Activated effector memory CD4-positive, alpha-beta T cell treated with Interleukin-2 at 50 U/mL for 16 hours (primary cell): ENCODE data around the gene RNF6.
A peak's percentile ranks its signal among the peaks of the same experiment; 100 is the strongest.

Experiments
- DNase-seq: peaks from one replicate; pipeline ENCODE4 v3.0.0-alpha.2; 2020

Gene RNF6

DNA sequence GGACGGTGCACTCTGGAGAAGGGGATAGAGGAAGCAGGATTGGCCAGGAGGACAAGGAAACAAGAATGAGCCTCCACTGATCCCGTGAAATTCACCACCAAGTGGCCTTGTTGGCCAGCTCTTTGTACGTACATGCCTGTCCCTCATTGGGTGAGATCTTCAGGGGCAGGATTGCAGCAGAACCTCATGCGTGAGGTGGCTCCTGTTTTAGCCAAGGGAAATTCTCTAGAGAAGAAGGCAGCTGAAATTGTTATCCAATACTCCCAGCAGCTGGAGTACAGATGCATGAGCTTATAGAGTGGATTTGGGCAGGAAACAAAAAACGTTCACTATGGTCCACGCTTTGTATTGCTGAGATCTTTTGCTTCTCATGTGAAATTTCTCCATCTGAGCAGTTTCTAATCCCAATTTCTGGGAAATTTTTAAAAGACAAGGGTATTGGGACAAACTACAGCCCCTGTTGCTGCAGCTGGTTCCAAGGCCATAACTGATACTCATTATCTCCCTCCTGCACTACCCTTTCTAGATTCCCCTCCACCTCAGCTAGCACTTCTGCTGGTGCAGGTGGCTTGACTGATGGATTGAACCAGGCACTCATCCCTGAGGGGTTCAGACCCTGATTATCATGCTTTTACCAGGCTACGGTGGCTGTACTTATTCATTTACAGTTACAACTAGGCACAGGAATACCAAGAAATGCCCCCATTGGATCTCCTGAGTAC is 3.9 kb upstream of the RNF6 start:
- no peak for DNase-seq

DNA sequence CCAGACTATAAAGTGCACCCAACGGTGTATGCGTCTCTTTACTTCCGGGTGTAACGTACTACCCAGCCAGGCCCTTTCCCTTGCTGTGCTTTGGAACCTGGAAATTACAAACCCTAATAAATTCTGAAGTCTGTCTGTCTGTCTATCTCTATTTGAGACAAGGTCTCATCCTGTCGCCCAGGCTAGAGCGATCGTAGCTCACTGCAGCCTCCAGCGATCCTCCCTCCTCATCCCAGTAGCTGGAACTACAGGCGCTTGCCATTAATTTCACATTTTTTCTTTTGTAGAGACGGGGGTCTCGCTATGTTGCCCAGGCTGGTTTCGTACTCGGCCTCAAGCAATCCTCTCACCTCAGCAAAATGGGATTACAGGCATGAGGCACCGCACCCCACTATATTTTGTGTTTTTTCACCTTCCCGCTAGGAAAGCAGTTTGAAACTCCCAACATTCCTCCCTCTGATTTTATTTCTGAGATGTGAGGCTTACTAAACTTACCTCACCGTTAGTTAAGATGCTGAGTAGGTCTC is 469 bp upstream of the RNF6 start:
- no peak for DNase-seq

DNA sequence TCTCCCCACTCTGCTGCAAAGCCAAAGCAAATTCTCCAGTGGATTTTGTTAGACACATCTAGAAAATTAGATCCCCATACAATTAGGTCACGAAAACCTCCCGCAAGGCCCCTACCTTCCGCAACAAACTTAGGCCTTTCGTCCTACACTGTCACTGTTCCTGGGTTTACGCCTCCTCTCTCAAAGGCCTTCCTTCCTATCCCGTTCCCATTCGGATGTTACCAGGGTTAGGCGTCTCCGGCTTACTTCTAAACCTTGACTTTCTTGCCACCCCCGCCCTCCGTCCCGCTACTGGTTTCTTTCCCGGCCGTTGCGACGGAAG is 754 bp downstream of the RNF6 start:
- no peak for DNase-seq

DNA sequence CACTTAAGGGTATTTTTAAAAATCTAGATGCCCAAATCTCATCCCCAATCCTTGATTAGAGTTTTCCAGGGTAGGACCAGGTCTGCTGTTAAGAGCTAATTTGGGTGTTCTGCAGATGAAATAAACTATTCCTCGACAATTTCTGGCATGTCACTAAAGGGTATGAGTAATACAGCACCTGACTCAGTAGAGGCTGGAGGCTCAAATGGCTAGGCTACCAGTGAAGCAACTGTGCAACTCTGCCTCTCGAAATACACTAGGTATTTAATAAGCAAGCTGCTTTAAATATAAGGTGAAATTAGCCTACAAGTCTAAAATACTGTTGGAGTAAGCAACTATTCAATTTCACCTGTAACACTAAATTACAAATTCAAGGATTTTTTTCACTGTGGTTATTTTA is 1.5 kb downstream of the RNF6 start:
- no peak for DNase-seq

DNA sequence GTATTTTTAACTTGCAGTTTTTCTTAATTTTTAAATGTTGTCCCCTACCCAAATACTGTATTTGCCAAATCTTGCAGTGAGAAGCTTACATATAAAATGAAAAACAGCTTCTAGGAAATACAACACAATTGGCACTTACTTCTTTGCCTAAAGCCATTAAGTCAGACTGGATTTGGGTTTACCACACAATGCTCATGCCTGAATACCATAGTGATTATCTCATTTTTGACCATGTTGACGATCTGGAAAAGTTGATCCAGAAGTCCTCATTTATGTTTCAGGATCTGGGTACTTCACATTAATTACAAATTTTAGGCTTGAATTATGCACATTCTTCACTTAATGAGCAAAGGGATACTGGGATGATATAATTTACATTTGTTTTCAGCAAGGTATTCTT is 2.4 kb downstream of the RNF6 start:
- no peak for DNase-seq

DNA sequence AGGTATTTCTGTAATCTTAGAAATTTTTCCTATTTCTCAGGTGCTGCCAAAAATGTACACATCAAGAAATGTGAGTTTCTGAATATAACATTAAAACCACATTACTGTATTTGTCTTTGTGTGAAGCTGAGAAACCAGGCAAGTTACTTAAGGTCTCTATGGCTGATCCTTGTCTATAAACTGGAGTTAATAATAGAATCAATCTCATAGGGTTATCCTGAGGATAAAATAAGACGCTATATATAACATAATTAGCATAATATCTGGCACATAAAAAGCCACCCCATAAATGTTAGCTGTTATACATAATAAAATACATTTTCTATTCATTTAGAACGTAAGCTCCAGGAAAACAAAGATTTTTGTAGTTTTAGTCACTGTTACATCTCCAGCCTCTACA is 6.1 kb downstream of the RNF6 start:
- no peak for DNase-seq

DNA sequence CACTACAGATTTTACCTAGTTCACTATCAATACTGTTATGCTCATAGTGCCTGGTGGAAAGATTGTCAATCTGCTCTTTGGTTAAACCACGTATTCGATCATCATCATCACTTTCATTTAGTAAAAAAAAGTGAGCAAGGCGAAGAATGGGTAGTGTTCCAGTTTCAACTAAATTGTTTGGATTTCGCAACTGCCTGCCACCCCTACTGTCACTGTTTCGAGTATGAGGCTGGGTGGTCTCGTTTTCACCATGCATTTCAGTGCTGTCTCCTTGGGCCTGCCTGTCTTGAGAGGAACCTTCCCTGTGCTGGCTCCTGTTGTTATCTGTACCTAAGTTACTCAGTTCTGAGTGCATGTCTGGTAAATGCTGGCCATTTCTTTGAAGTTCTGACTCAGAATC is 8.1 kb downstream of the RNF6 start:
- DNase-seq = no peak

DNA sequence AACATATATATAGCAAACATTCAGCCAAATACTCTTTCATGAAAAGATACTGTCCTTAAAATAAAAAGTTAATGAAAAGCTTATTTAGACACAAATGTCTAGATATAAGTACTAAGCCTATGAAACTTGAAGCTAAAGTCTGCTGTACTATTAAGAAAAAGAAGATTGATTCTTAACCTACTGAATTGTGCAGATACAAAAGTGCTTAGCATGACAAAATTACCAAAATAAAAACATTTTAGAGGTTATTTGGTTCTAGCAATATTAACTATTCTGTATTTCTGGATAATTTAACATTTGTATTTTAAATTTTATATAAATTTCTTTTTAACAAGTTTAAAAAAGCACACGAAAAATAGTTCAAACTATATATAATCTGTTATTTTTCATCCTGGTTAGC is 8.8 kb downstream of the RNF6 start:
- DNase-seq = no peak

DNA sequence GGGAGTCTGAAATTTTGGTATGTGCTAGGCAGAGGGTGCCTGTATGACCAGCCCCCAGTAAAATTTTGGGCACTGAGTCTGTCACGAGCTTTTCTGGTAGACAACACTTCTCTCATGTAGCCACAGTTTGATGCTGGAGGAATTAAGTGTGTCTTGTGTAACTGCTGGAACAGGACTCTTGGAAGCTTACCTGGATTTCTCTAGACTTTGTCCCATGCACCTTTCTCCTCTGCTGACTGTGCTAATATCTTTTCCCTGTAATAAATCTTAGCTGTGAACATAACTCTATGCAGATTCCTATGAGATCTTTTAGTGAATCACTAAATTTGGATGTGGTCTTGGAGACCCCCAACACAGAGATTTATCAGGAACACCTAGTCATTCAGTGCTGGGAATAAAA is 13.8 kb downstream of the RNF6 start:
- no peak for DNase-seq

DNA sequence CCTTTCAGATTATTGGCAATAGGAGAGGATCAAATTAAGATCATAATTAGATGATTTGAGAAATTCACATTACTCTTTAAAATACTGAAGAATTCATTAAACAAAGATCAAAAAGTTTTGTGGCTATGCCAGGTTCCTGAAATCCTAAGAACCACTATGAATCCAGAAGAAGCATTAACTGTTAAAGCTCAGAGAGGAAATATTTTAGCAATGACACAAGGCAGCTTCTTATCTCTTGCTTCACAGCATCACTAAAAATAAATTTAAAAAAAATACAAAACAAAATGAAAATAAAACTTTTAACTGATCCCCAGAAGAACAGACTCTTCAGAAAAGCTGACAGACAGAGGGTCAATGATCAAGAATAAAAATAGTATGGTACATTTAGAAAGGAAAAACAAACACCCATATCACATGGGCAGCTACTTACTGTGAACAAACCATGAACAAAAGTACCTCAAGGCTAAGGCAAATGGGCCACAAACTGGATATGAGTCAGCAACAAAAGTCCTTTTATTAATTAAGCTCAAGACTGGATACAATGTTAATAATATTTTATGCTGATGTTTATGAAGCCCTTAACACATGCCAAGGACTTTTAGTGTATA is 19.6 kb downstream of the RNF6 start:
- DNase-seq = no peak

DNA sequence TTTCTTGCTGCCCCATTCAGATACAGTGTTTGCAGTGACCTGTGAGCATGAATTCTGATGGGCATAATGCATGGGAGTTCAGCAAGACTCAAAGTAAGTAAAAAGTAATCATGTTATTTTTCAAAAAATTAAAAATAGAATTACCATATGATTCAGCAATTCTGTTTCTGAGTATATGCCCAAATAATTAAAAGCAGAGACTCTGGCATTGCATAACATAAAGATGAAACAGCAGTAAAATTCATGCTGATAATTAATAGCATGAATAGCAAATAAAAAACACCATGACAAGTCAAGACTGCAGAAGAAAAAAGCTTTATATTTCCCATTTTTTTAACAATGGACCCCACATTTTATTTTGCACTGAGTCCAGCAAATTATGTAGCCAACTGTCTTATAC is 21.3 kb downstream of the RNF6 start:
- DNase-seq = no peak

DNA sequence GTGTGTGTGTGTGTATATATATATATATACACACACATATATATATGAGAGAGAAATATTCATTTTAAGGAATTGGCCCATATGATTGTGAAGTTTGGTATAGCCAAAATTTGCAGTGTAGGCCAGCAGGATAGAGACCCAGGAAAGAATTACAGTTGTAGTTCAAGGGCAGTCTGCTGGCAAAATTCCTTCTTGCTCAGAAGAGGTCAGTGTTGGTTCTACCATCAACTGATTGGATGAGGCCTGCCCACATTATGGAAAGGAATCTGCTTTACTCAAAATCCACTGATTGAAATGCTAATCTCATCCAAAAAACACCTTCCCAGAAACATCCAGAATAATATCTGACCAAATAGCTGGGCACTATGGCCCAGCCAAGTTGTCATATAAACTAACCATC is 24.0 kb downstream of the RNF6 start:
- no peak for DNase-seq

DNA sequence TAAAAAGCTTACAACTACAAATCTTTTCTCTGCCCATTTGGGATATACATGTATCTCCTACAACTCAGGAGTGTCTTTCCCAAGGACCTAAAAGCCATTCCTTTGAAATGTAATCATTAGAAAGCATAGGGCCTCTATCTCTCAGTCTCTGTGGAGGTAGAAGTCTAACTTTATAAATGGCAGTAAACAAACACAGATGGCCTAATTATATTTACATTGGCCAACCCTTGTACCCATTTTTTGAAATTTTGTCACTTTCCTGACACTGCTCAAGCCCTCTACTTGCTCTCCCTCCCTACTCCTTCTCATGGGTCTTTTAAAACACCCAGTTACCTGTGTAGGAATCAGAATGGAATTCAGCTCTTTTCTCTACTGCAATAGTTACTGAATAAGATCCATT is 24.8 kb downstream of the RNF6 start:
- no peak for DNase-seq

DNA sequence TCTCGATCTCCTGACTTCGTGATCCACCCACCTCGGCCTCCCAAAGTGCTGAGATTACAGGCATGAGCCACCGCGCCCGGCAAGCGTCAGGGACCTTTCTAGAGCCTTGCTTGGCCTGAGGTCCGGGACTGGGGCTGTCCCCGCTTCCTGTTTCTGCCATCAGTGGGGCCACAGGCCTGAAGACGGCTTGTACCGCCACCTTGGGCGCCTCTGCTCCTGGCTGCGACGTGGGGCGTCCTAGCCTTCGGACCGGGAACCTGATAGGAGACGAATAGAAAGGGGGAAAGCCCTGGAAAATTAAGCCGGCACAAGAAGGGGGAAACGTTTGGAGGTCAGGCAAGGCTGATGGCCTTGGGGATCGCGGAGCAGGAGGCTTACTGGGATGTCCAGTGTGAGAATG is 35.1 kb downstream of the RNF6 start:
- no peak for DNase-seq

DNA sequence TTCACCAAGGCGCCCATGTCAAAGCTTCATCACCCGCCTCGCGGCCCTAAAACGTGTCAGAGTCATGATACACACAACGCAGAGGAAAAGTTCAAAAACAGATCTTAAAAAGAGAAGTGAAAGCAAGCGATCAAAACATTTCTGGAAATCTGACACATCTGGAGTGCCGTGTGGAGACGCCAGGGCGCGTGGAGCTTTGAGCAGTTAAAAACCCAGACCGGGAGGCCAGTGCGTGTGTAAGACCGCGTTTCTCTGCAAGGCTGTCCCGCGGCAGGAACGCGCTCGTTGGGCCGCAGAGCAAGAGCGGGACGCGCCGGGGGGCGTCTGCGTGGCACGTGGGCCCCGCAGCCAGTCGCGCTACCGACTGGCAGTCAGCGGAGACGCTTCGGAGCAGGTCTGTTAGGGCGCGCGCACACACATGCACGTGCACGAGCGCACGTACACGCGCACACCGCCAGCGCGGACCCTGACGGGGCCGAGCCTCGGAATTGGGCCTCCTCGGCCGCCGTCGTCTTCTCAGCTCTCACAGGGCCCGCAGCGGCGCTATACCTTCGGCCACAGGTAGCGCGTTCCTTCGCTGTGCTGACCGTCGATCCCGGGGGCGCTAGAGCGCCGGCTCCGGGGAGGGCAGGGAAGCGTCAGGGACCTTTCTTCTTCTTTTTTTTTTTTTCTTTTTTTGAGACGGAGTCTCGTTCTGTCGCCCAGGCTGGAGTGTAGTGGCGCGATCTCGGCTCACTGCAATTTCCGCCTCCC is 35.8 kb downstream of the RNF6 start:
- DNase-seq = peak; percentile 89

DNA sequence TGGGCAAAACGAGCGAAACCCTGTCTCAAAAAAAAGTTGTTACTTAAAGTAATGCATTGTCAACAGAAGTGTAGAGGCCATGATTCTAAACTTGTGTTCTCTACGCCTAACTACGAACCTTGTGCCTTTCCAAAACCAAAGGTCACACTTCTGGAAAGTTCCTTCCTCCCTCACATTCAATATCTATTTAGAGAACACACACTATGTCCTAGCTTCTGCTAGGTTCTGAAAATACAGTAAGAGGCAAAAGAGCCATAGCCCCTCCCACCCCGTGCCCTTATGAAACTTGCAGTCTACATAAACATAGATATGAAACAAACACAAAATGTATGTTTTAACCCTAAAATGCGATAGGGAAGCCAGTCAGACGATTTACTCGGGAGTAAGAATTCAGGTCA is 36.4 kb downstream of the RNF6 start:
- DNase-seq = no peak

DNA sequence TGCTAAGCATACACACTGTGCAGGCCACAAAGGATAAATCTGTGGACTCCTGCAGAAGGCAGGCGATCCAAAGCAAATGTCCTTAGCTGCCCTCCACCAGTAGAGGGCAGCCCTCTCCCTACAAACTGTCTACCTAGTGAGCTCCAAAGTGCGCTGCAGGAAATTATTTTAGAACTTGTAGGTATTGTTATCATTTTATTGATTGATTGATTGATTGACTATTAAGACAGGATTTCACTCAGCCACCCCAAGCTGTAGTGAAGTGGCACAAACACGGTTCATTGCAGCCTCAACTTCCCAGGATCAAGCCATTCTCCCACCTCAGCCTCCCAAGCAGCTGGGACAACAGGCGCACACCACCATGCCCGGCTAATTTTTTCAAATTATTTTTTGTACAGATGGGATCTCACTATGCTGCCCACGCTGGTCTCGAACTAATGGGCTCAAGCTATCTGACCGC is 37.3 kb downstream of the RNF6 start:
- peak; percentile 57 for DNase-seq

DNA sequence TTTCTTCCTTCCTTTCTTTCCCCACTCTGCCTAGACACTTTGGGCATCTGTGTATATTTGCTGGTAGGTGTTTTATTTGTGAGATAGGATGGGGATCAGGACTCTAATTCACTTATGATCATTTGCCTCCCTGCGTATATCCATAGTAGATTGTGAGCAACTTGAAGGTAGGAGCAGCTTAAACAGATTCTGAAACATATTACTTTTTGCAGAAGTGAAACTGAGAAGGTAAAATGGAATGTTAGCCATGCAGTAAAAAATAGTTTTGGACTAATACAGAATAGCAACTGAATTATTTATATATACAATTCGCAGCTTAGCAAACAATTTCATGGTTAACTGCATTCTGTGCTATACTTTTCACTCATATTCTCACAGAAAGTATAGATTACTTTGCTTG is 38.7 kb downstream of the RNF6 start:
- no peak for DNase-seq

DNA sequence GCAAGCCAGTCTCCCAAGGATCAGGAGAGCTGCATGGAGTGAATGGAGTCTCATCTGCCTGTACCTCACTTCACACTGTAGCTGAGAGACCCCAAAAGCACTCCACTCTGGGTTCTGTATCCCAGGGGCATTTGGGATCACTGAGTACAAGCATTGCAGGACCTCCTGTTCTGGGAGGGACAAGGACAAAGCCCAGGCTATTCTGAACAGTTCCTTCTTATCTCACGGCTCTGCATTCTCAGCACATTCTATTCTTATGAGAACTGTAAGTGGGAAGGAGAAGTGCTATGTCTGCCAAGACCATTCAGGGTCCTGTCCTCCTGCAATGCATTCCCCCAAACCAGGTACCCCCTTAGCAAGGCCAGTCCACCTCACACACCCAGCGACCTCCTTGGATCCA is 42.8 kb downstream of the RNF6 start:
- no peak for DNase-seq

DNA sequence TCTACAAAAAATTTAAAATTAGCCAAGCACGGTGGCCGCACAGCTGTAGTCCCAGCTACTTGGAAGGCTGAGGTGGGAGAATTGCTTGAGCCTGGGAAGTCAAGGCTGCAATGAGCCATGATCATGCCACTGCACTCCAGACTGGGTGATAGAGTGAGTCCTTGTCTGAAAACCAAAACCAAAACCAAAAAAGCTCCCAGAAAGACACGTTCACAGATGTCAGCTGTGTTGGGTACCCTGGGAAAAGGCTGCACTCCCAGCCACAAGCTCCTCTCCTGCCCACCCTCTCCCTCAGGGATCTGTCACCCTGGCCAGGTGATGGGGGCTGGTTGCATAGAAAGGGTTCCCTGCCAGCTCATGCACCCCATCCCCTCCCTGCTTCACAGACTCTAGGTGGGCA is 53.3 kb downstream of the RNF6 start:
- DNase-seq = no peak

DNA sequence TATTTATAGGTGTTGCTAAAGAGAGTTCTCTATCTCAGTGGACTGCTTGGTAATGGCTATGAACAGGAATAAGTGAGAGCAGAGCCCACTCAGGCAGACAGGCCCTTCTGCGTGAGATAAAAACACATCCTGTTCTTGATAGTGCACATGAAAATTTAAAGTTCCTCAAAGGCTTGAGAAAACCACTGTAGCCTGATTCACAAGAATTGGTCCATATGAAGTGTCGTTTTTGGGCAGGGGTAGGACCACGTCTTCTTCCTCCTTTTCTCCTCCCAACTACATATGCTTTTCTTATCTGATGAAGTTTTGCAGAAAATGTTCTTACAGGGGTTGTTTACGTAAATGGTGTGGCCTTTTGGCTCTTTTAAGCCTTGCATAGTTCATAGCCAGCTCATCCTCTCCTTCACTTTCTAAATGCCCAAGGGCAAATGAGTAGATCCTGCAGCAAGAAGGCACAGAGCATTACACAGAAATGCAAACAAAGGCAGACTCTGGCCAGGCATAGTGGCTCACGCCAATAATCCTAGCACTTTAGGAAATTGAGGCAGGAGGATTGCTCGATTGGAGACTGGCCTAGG is 53.8 kb downstream of the RNF6 start:
- DNase-seq = no peak

DNA sequence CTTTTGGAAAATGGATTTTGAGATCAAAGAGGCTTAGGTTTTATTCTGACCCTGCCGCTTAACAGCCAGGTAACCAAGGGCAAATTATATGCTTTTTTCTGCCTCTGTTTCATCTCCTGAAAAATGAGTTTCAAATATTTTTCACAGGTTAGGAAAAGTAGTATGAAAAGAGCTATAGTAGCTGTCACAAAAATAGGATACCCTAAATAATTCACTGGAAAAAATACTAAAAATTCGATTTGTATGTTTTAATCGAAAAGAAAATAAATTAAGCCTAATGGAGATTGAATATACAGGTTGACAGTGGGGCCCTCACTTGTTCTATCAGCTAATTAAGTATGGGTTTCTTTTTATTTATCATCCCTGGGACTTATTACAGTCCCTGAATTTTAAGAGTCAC is 58.3 kb downstream of the RNF6 start:
- DNase-seq = no peak
